Measurements from ENCODE around the gene GAL3ST1.
"Not testable (repeated sequence)": the region's sequence is repeated elsewhere in the genome, so short reads cannot be mapped to it uniquely, and the experiment has no call there.

GAL3ST1 gene

GRCh38 chr22:30574095-30574981 is at the start of gene GAL3ST1:
GAL3ST1 (minus strand) TSS chr22:30574665; CDS start chr22:30557392, 17,273 bp downstream.
- DNase-seq (ENCODE audit: low read depth) = no peak

- not testable (repeated sequence) for DNase-seq (ENCODE audit: low read depth)
These were observed 45.4 kb upstream of the GAL3ST1 start for GRCh38 chr22:30619909-30620308.

- DNase-seq (ENCODE audit: low read depth) = no peak
These were observed 43.4 kb upstream of the GAL3ST1 start for GRCh38 chr22:30617819-30618218.

- DNase-seq (ENCODE audit: low read depth) = no peak
These were observed 41.1 kb upstream of the GAL3ST1 start for GRCh38 chr22:30615543-30615954.

GRCh38 chr22:30614879-30615278 is 40.4 kb upstream of the GAL3ST1 start:
- DNase-seq (ENCODE audit: low read depth) = no peak

GRCh38 chr22:30614268-30614667 is 39.8 kb upstream of the GAL3ST1 start:
- DNase-seq (ENCODE audit: low read depth) = no peak

- DNase-seq (ENCODE audit: low read depth) = no peak
These were observed 38.3 kb upstream of the GAL3ST1 start for GRCh38 chr22:30612789-30613188.

- DNase-seq (ENCODE audit: low read depth) = no peak
These were observed 36.7 kb upstream of the GAL3ST1 start for GRCh38 chr22:30611197-30611596.

- no peak for DNase-seq (ENCODE audit: low read depth)
These were observed 35.8 kb upstream of the GAL3ST1 start for GRCh38 chr22:30610299-30610698.

GRCh38 chr22:30609260-30610185 is 35.1 kb upstream of the GAL3ST1 start:
- DNase-seq (ENCODE audit: low read depth) = no peak

GRCh38 chr22:30607939-30608338 is 33.5 kb upstream of the GAL3ST1 start:
- DNase-seq (ENCODE audit: low read depth) = no peak

- DNase-seq (ENCODE audit: low read depth) = no peak
These were observed 33.0 kb upstream of the GAL3ST1 start for GRCh38 chr22:30607300-30607930.

GRCh38 chr22:30606455-30607299 is 32.2 kb upstream of the GAL3ST1 start, which contains the start of gene TCN2:
TCN2 (plus strand) TSS chr22:30607174; CDS start chr22:30607332, 158 bp downstream.
- no peak for DNase-seq (ENCODE audit: low read depth)

GRCh38 chr22:30605449-30606110 is 31.1 kb upstream of the GAL3ST1 start:
- DNase-seq (ENCODE audit: low read depth) = no peak

- no peak for DNase-seq (ENCODE audit: low read depth)
These were observed 30.3 kb upstream of the GAL3ST1 start for GRCh38 chr22:30604723-30605122.

GRCh38 chr22:30603801-30604200 is 29.3 kb upstream of the GAL3ST1 start:
- no peak for DNase-seq (ENCODE audit: low read depth)

- DNase-seq (ENCODE audit: low read depth) = no peak
These were observed 27.6 kb upstream of the GAL3ST1 start for GRCh38 chr22:30602049-30602448.

GRCh38 chr22:30601464-30601863 is 27.0 kb upstream of the GAL3ST1 start:
- no peak for DNase-seq (ENCODE audit: low read depth)

- no peak for DNase-seq (ENCODE audit: low read depth)
These were observed 26.5 kb upstream of the GAL3ST1 start for GRCh38 chr22:30600921-30601320.

GRCh38 chr22:30598986-30599385 is 24.5 kb upstream of the GAL3ST1 start:
- DNase-seq (ENCODE audit: low read depth) = no peak

- DNase-seq (ENCODE audit: low read depth) = no peak
These were observed 22.4 kb upstream of the GAL3ST1 start for GRCh38 chr22:30596886-30597285.

All from T-helper 22 cell (primary cell).